Cardiac fibroblast (primary cell): ENCODE measurements around the gene TMEM259.

Experiments
- DNase-seq, 2 donors: peaks; one replicate each; pipeline versions ENCODE4 v3.0.0 to v3.0.0-alpha.2; 2010; ENCODE audit warnings: low read depth in 2 of 2
- H3K4me3 ChIP-seq, 2 donors: replicated peaks in 1 of 2; 1 replicate in 1 of 2; 2 replicates in 1 of 2; pipeline ENCODE4 v1.5.1; 2011; ENCODE audit warnings: low read depth in 2 of 2, low read length in 2 of 2, mild to moderate bottlenecking in 2 of 2, moderate library complexity in 1 of 2
- TF ChIP-seq, protein P1 (sequence below): IDR thresholded peaks from one replicate; pipeline ENCODE4 v1.5.1; 2011; ENCODE audit warnings: low read depth, mild to moderate bottlenecking, low read length, inconsistent platforms

Gene TMEM259

DNA sequence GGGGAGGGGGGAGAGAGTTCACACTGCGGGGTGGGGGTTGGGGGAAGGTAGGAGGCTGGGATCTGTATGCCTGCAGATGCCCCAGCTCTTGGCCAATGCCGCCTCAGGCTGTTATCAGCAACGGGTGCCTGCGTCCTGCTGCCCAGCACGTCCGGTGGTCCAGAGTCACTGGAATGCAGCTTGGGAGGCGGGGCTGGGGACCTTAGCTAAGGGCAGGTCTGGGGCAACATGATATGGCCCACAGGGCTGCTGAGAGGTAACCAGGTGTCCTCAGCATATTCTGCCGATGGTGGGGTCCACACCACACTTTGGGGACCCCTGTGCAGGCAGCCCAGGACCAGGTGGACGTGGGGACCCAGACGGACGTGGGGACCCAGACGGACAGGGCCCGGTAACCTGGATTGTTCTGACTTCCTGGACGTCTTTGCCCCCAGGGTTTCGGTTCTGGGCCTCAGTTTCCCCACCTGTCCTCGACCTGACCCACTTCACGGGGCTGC is 45.4 kb upstream of the TMEM259 start:
- TF ChIP-seq, protein P1, sequence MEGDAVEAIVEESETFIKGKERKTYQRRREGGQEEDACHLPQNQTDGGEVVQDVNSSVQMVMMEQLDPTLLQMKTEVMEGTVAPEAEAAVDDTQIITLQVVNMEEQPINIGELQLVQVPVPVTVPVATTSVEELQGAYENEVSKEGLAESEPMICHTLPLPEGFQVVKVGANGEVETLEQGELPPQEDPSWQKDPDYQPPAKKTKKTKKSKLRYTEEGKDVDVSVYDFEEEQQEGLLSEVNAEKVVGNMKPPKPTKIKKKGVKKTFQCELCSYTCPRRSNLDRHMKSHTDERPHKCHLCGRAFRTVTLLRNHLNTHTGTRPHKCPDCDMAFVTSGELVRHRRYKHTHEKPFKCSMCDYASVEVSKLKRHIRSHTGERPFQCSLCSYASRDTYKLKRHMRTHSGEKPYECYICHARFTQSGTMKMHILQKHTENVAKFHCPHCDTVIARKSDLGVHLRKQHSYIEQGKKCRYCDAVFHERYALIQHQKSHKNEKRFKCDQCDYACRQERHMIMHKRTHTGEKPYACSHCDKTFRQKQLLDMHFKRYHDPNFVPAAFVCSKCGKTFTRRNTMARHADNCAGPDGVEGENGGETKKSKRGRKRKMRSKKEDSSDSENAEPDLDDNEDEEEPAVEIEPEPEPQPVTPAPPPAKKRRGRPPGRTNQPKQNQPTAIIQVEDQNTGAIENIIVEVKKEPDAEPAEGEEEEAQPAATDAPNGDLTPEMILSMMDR: no peak
- no peak overlapping the region for H3K4me3 ChIP-seq
- no peak for DNase-seq

DNA sequence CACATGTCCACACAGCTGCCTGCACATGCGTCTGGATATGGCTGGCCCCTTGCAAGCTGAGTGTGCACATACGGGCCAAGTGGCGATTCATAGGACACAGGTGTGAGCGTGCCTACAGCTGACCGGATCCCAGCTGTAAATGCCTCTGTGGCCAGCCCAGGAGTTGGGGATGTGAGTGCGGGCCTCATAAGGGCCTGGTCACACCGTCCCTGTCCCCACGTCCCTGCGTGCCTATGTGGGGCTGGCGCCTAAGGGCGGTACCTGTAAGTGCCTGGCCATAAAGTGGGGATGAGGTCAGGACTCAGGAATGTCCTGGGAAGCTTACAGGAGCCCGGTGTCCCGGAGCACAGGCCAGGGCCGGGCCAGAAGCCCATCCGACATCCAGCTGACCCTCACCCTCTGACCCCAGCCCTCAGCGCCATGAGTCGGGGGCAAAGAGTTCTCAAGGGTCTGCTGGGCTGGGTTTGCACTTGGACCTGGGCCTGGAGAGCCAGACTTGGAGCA is 44.7 kb upstream of the TMEM259 start:
- TF ChIP-seq, protein P1: no peak
- no peak overlapping the region for H3K4me3 ChIP-seq

DNA sequence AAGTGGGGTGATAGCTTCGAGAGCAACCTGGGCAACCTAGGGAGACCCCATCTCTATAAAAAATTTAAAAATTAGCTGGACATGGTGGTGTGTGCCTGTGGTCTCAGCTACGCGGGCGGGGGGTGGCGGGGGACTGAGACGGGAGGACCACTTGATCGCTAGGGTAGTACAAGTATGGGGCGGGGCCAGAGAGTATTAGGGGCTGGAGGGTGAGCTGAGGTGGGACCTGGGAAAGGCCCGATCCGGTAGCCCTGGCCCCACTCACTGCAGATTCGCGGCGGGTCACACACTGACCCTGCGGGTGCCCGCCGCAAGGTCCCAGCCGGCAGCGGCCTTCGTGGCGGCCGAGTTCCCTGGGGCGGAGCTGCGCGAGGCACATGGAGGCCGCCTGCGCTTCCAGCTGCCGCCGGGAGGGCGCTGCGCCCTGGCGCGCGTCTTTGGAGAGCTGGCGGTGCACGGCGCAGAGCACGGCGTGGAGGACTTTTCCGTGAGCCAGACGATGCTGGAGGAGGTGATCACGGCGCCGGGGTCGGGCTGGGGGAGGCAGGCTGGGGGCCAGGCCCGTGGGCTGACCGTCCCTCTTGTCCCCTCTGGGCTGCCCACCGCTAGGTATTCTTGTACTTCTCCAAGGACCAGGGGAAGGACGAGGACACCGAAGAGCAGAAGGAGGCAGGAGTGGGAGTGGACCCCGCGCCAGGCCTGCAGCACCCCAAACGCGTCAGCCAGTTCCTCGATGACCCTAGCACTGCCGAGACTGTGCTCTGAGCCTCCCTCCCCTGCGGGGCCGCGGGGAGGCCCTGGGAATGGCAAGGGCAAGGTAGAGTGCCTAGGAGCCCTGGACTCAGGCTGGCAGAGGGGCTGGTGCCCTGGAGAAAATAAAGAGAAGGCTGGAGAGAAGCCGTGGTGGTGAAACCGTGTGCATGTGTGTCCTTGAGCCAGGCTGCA is 44.0 kb upstream of the TMEM259 start:
- TF ChIP-seq, protein P1: peak; percentile 59
- DNase-seq: peak; percentile 72 to 74
- H3K4me3 ChIP-seq: no peak overlapping the region

More for the DNA sequence above, 44.7 kb upstream of the TMEM259 start:
- no peak for DNase-seq

DNA sequence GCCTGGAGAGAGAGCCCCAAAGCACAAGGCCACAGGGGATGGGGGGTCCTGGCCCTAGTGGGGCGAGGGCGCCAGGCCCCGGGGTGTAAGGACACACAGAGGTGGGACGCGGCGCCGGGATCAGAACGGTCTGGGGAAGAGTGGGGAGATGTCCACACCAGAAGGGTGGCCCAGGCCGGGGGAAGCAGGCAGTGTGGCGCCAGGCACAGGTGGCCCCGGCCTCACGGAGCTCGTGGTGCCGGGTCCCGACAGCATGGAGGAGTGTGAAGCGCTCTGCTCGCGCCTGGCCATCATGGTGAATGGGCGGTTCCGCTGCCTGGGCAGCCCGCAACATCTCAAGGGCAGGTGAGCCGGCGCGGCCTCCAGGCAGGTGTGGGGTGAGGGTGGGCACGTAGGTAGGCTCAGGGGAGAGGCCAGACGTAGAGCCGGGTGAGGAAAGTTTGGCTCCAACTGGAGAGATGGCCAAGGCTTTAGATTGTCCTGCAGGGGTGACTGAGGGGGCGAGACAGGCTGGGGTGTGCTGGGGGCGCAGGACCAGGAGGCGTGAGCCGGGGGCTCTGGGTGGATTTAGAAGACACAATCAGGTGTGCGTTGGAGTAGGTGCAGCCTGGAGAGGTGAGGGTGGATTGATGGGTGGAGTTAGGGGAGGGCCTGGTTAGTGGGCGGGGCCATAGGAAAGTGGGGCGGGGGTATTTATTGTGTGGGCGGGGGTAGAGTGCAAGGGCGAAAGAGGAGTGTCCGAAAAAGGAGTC is 43.2 kb upstream of the TMEM259 start:
- DNase-seq: no peak
- H3K4me3 ChIP-seq: no peak overlapping the region
- TF ChIP-seq, protein P1: no peak

DNA sequence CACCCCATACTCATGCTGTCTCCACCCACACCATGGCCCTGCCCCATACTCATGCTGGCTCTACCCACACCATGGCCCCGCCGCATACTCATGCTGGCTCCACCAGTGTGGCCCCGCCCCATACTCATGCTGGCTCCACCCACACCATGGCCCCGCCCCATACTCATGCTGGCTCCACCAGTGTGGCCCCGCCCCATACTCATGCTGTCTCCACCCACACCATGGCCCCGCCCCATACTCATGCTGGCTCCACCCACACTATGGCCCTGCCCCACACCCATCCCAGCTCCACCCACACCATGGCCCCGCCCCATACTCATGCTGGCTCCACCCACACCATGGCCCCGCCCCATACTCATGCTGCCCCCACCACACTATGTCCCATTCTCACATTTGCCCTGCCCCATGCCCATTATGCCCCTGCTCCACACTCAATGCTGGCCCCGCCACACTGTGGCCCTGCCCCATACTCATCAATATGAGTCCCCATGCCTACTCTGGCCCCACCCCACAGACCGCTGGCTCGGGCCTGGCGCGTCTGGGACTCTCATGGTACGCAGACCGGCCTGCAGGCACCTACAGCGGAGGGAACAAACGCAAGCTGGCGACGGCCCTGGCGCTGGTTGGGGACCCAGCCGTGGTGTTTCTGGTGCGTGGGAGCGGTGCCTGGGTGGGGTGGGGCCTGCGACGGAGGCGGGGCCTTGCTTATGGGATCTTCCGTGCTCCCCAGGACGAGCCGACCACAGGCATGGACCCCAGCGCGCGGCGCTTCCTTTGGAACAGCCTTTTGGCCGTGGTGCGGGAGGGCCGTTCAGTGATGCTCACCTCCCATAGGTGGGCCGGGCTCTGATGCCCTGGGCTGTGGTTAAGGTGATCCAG is 42.3 kb upstream of the TMEM259 start:
- DNase-seq: no peak
- H3K4me3 ChIP-seq: no peak overlapping the region
- TF ChIP-seq, protein P1: no peak
